Midbrain (tissue), 1 donor: ENCODE measurements around the gene SCFD2.
"Not testable (repeated sequence)": the region's sequence is repeated elsewhere in the genome, so short reads cannot be mapped to it uniquely, and the experiment has no call there.

Experiments
- DNase-seq: peaks from one replicate; lab custom pipeline; 2025; lab: John Stamatoyannopoulos, UW

SCFD2 gene

GRCh38 chr4:53238352-53238751 is 127.5 kb downstream of the SCFD2 start:
- not testable (repeated sequence) for DNase-seq

DNA sequence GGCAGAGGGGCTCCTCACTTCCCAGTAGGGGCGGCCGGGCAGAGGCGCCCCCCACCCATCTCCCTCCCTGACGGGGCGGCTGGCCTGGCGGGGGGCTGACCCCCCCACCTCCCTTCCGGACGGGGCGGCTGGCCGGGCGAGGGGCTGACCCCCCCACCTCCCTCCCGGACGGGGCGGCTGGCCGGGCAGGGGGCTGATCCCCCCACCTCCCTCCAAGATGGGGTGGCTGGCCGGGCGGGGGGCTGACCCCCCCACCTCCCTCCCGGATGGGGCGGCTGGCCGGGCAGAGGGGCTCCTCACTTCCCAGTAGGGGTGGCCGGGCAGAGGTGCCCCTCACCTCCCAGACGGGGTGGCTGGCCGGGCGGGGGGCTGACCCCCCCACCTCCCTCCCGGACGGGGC is 128.1 kb downstream of the SCFD2 start:
- not testable (repeated sequence) for DNase-seq

DNA sequence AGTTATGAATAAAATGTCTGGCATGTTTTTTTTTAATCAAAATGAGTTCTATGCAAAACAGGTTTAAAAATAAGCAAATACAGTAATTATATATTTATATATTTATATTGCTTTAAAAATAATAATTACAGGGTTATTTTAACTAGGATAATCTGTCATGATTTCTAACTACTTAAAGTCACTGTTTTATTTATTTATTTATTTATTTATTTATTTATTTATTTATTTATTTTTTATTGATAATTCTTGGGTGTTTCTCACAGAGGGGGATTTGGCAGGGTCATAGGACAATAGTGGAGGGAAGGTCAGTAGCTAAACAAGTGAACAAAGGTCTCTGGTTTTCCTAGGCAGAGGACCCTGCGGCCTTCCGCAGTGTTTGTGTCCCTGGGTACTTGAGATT is 129.2 kb downstream of the SCFD2 start:
- DNase-seq: not testable (repeated sequence)

GRCh38 chr4:53235547-53235946 is 130.3 kb downstream of the SCFD2 start:
- no peak for DNase-seq

- no peak for DNase-seq
Measured at GRCh38 chr4:53234669-53235068, 131.2 kb downstream of the SCFD2 start.

DNA sequence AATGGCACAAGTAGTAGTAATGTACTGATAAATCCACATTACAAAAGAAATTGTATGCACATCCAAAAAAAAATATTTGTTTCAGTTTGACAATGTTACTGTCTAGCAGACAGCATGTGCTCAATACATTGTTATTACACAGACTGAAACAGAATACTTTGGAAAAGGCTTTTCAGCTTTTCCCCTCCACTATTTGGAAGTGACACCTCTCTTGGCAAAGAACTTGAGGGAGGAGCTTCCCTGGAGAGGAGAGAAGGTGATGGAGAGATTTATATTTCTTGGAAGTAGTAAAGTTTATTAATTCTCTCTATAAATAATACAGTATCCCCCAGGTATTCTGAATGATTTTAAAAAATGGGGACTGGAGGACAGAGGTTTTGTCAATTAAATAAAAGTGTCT is 131.8 kb downstream of the SCFD2 start:
- DNase-seq: no peak

GRCh38 chr4:53233114-53233795 is 132.6 kb downstream of the SCFD2 start:
- no peak for DNase-seq

DNA sequence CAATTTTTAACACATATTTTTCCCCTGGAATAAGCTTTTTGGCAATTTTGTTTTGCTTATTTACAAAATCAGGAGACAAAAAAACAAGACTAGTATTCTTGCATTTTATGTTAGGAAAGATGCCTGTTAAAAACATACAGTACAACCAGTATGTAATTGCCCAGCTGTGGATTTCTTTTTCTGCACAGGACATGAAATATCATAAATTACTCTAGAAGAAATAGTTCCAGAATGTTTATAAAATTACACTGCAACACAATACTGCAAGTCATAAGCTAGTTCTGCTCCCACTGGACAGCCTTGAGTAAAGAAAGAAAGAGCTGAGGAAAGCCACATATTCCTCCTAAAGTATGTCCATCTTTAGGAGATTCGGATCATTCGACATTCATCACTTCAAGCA is 133.5 kb downstream of the SCFD2 start:
- no peak for DNase-seq

DNA sequence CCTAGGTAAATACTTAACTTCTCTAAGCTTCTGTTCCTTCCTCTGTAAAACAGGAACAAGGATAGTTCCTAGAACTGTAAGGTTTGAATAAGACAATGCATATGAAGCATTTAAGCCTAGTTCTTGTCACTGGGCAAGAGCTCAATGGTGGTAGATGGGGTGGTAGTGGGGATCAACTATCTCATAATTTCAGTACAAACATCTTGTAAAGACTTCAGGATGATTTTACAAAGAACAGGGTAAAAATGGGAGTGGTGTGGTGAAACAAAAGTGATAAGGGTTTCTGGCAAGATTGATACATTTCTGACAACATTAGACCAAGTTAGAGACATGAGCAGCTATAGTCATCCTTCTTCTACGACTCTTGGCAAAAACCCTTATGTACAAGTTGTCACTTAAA is 137.8 kb downstream of the SCFD2 start:
- DNase-seq: no peak

DNA sequence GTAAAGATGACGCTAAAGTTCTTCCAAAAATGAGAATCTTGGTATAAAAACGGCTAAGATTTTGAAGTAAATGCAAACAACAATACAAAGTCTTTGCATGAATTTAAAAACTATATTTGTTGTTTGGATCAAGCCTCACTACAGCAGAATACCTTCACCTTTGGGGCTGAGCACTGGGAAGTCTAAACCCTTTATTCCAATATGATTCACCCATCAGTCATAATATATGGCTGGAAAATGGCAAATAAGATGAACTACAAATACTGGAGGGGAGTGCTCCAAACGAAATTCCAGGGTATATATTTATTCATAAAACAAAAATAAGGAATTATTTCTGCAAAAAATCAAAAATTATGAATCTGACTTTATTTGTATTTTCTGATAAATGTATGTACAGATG is 138.4 kb downstream of the SCFD2 start:
- DNase-seq: no peak

GRCh38 chr4:53221832-53222480 is 143.9 kb downstream of the SCFD2 start:
- DNase-seq: no peak

GRCh38 chr4:53219148-53219547 is 146.7 kb downstream of the SCFD2 start:
- DNase-seq: not testable (repeated sequence)

GRCh38 chr4:53208753-53209152 is 157.1 kb downstream of the SCFD2 start:
- DNase-seq: no peak

- no peak for DNase-seq
Measured at GRCh38 chr4:53205970-53206369, 159.9 kb downstream of the SCFD2 start.

DNA sequence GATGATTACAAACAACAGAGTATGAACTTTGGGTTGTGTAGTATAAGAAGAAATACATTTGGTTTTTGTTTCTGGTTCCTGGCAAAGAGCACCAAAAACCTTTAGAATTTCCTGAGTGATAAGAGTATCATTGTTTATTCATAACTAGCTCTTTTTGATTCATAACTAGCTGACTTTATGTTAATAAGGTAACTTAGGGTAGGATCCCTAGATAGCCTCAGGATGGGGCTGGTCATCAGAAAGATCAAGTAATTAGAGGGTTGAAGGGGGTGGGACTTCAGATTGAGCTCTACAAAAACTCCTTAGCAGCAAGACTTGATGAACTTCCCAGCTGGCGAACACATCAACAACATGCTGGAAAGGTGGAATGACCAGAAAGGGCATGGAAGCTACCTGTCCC is 166.5 kb downstream of the SCFD2 start:
- no peak for DNase-seq

DNA sequence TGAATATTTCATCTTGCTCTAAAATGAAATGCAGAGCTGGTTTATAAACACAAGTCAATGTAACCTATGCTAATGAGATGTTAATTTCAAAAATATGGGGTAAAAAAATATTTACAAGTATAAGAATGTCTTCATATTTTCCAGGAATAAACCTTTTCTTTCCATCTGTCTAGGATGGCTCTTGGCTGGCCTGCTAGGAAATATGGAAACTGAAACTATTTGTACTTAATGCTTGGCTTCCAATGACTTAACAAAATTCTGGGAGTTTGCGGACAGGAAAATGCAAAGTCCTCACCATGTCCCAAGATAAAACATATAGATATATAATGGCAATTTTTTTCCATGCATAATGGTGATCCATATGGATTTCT is 168.1 kb downstream of the SCFD2 start:
- DNase-seq: no peak

- DNase-seq: peak; percentile 84
Measured at GRCh38 chr4:53196882-53197771, 168.7 kb downstream of the SCFD2 start.

DNA sequence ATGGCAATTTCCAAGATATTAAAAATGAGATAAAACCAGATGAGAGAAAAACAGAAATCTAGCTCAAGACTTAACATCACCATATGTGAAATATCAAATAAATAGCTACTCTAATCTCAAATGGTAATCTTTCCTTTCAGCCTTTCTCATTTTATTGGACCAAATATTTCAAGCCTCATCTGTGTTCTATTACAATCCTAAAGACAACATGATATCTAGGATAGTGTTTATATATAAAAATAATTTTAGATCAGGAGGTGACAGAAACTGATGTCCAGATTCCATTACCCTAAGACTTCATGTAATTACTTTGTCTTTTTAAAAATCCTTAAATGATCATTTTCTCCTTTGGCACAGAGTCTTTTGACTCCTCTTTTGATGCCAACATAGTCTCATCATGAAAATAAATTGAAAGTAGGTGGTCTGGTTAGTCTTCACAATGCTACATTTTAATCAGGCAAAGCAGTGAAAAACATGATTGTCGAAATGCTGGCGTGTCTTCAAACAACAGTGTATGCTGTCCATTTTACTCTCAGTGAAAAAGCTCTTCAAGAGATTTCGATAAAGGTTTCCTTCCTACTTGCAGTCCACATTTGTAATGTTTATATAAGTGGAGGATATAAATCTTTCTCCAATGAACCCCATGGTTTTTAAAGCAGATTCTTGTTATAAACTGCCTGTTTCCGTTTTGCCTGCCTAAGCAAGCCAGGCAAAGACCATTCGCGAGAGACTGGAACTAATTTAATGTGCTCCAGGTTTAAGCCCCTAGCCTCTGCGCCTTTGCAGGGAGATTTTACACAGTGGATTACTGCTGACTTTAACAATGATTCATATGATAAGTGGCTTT is 169.8 kb downstream of the SCFD2 start:
- DNase-seq: no peak

DNA sequence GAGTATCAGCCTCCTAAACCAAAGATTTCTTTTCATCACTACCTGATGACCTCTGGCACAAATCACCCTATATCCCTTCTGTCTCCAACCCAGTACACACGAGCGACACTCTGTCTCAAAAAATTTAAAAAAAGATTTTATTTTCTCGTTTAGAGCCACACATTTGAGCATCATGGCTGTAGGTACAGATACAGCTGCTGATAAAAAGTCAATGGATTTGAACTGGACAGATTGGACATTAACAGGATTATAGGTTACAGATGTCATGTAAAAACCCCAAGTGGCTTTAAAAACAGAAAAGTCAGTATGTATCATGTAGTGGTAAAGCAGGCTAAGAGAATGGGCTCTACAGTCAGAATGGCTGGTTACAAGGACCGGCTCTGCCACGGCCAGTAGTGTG is 171.1 kb downstream of the SCFD2 start:
- no peak for DNase-seq

GRCh38 chr4:53193111-53193510 is 172.8 kb downstream of the SCFD2 start:
- no peak for DNase-seq

DNA sequence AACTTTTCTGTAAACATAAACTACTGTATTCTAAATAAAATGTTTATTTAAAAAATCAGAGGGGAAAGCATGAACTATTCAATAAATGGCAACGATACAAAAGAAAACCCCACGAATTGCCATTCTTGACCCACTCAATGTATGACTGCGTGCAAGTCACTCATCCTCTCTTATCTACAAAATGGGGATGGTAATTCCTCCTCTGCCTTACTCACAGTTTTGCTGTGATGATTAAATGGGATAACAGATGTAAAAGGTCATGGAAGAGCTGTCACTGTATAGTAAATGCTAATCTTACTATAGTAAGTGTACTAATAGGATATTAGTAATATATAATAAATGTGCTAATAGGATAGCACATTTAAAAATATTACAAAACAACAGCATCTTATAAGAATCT is 173.4 kb downstream of the SCFD2 start:
- no peak for DNase-seq

- DNase-seq: no peak
Measured at GRCh38 chr4:53191997-53192396, 173.9 kb downstream of the SCFD2 start.
